HepG2 (cell line): Measurements from ENCODE around the gene HOXA13. TPM values are rescaled to one million over a fixed set of nuclear protein-coding genes. Genes with fewer than 3 reads are reported as not detected.

Experiments used
- ATAC-seq: fragments of 200-7000 bp; cut with Tn5 transposase; 3 replicates; pipeline ENCODE4 v1.9.1; 2020; ENCODE audit warnings: mild to moderate bottlenecking, moderate library complexity
- BruUV-seq: library from RNA; stranded (reverse); fragments of 400-500 nt; replicated peaks from 2 replicates; lab custom pipeline; 2021; lab: Mats Ljungman, UMichigan
- CTCF ChIA-PET: fragments of 300-600 bp; formaldehyde crosslinking; extraction: SDS; loops from one replicate; lab custom pipeline; 2021; ENCODE audit warnings: low total read pairs, inconsistent platforms, low intra/inter-chr PET ratio; lab: Yijun Ruan, JAX
- POLR2A ChIA-PET: fragments of 350-600 bp; sonication (Branson Sonifier 250); formaldehyde crosslinking; loops from one replicate; lab custom pipeline; 2020; ENCODE audit warnings: antibody characterized with exemption, inconsistent platforms; lab: Yijun Ruan, JAX
- DNase-seq: peaks from one replicate; pipeline ENCODE4 v3.0.0-alpha.2; 2015; ENCODE audit warnings: low spot score
- FAIRE-seq: peaks from 3 replicates; lab custom pipeline; 2011; peaks lifted over from hg19 to GRCh38; lab: Jason Lieb, UNC
- H2AFZ ChIP-seq: one replicate; pipeline ENCODE4 v1.6.1; 2011; ENCODE audit warnings: low read length, inconsistent platforms
- H3K27ac ChIP-seq: fragments of 300-600 bp; 3 replicates; pipeline ENCODE4 v1.8.0; 2011; ENCODE audit warnings: mixed run types, mild to moderate bottlenecking, mixed read lengths, low read length, inconsistent platforms; ENCODE audit not compliant: insufficient read depth; ENCODE audit errors: extremely low read length
- H3K27me3 ChIP-seq, 2 experiments: fragments of 200-600 bp in 1 of 2; 2 replicates in 1 of 2; 3 replicates in 1 of 2; pipeline versions ENCODE4 v1.6.0 to v1.8.0; 2011; ENCODE audit warnings: low read length in 2 of 2, mild to moderate bottlenecking in 2 of 2, moderate library complexity in 2 of 2, inconsistent platforms in 1 of 2; ENCODE audit not compliant: insufficient read depth in 2 of 2, control insufficient read depth in 1 of 2
- H3K36me3 ChIP-seq, 2 experiments: fragments of 200-600 bp in 1 of 2; replicated peaks in 1 of 2; 2 replicates in 1 of 2; 3 replicates in 1 of 2; pipeline versions ENCODE4 v1.5.1 to v1.8.0; 2011; ENCODE audit warnings: low read length in 2 of 2, inconsistent platforms in 1 of 2; ENCODE audit not compliant: insufficient read depth in 2 of 2, control insufficient read depth in 1 of 2
- H3K4me1 ChIP-seq: 2 replicates; pipeline ENCODE4 v1.5.1; 2012; ENCODE audit warnings: low read length, inconsistent platforms; ENCODE audit not compliant: insufficient read depth
- H3K4me2 ChIP-seq: 2 replicates; pipeline ENCODE4 v1.6.0; 2011; ENCODE audit warnings: low read depth, low read length, inconsistent platforms
- H3K4me3 ChIP-seq, 3 experiments: fragments of 200-600 bp in 1 of 3; sonication (generic), shearing (Covaris generic) in 1 of 3; replicated peaks in 1 of 3; 2 replicates each; pipeline ENCODE4 v1.5.1; 2011 to 2016; ENCODE audit warnings: low read length in 3 of 3, inconsistent platforms in 2 of 3, low read depth in 2 of 3, mild to moderate bottlenecking in 2 of 3, control low read depth in 1 of 3, mixed read lengths in 1 of 3; ENCODE audit not compliant: insufficient read depth in 1 of 3
- H3K79me2 ChIP-seq: one replicate; pipeline ENCODE4 v1.6.1; 2011; ENCODE audit warnings: low read length, inconsistent platforms; ENCODE audit not compliant: insufficient read depth
- H3K9ac ChIP-seq: 2 replicates; pipeline ENCODE4 v1.6.0; 2011; ENCODE audit warnings: mild to moderate bottlenecking, low read depth, low read length, inconsistent platforms; ENCODE audit not compliant: insufficient read depth
- H3K9me3 ChIP-seq: 2 replicates; pipeline ENCODE4 v1.5.1; 2012; ENCODE audit warnings: mild to moderate bottlenecking, low read length
- H4K20me1 ChIP-seq: 2 replicates; pipeline ENCODE4 v1.6.0; 2011; ENCODE audit warnings: inconsistent platforms, mild to moderate bottlenecking, low read length, moderate library complexity; ENCODE audit not compliant: insufficient read depth
- GABPB1 ChIP-seq: IDR thresholded peaks from 2 replicates; pipeline ENCODE4 v1.6.1; 2016; ENCODE audit warnings: mild to moderate bottlenecking, missing genetic modification reagents, moderate library complexity, missing compliant biosample characterization
- MED1 ChIP-seq: sonication (generic); formaldehyde crosslinking; IDR thresholded peaks from 2 replicates; pipeline ENCODE4 v1.4.0; 2020; ENCODE audit warnings: missing genetic modification reagents
- NFAT5 ChIP-seq: sonication (generic); formaldehyde crosslinking; IDR thresholded peaks from 2 replicates; pipeline ENCODE4 v1.4.0; 2020; ENCODE audit warnings: missing genetic modification reagents
- SYNCRIP ChIP-seq: fragments of 200-400 bp; formaldehyde crosslinking; IDR thresholded peaks from 2 replicates; pipeline ENCODE4 v1.6.1; 2018; ENCODE audit warnings: mild to moderate bottlenecking, low read depth, low read length; ENCODE audit not compliant: insufficient read depth
- ZBTB39 ChIP-seq: sonication (generic); formaldehyde crosslinking; IDR thresholded peaks from 2 replicates; pipeline ENCODE4 v1.5.0; 2020; ENCODE audit warnings: missing genetic modification reagents
- ZNF207 ChIP-seq: fragments of 450-650 bp; IDR thresholded peaks from 2 replicates; pipeline ENCODE4 v1.6.1; 2016; ENCODE audit warnings: antibody characterized with exemption, borderline replicate concordance
- ZNF503 ChIP-seq: sonication (generic); formaldehyde crosslinking; IDR thresholded peaks from 2 replicates; pipeline ENCODE4 v1.4.0; 2020; ENCODE audit warnings: missing genetic modification reagents
- ZNF800 ChIP-seq: sonication (generic); formaldehyde crosslinking; IDR thresholded peaks from 2 replicates; pipeline ENCODE4 v1.4.0; 2020; ENCODE audit warnings: missing genetic modification reagents
- WGBS: methylation state at CpG from one replicate; pipeline ENCODE4 v1.1.6; 2017; ENCODE audit warnings: low lambda C conversion rate; 5-methylcytosine and 5-hydroxymethylcytosine counted together
- in situ Hi-C: cut with HindIII; loops from 2 replicates; pipeline ENCODE4 v1.10.0; 2017; ENCODE audit warnings: low pct_unique_long_range_greater_than_20kb; ENCODE audit not compliant: extremely low pct_ligation_motif_present
- intact Hi-C: fragments of 100-400 bp; cut with micrococcal nuclease; formaldehyde crosslinking; loops from one replicate; pipeline ENCODE4 v1.10.0; 2022; ENCODE audit not compliant: unreplicated experiment
- polyA plus RNA-seq, 8 experiments: library from polyadenylated mRNA; depleted of rRNA in 3 of 8; stranded (reverse) in 7 of 8; unstranded in 1 of 8; fragments of >200 nt; fragmentation: Illumina TruSeq in 4 of 8; extraction: Trizol in 4 of 8; gene quantifications; 2 replicates each; pipeline versions ENCODE4 v1.2.1 to v1.2.3, GENCODE V29; 2011 to 2016; ENCODE audit warnings: low read depth in 4 of 8, missing spikeins in 1 of 8, mixed read lengths in 1 of 8; ENCODE audit not compliant: insufficient read depth in 1 of 8
- total RNA-seq, 5 experiments: library from RNA; depleted of rRNA; stranded (reverse); fragments of >200 nt; fragmentation: Illumina TruSeq; extraction: Trizol; gene quantifications; 2 replicates each; pipeline ENCODE4 v1.2.3, GENCODE V29; 2016; ENCODE audit warnings: low read depth in 1 of 5

HOXA13 gene
- total and polyA plus RNA-seq, 2 of the 13 experiments (the other 11 are each of a cell fraction or from before 2014, with no cell fraction given): 0.01 to 0.04 TPM

- Histone ChIP-seq H3K27ac (no peak within 1 kb of the TSS), H3K79me2 (peaks cover 5% of the 10 kb centered on the region), H3K4me1 (peaks cover 36% of the 10 kb centered on the region), H3K9ac (no peak within 1 kb of the TSS), H3K4me2 (peak within 1 kb of the TSS; percentile 88), H2AFZ (no peak within 1 kb of the TSS), H3K27me3 (peaks cover 0 to 13% of the 10 kb centered on the region in 2 experiments; a peak in 2 of 5 replicates), H3K36me3 (no peaks in the 10 kb centered on the region; a peak in 2 of 5 replicates), H3K9me3 (no peaks in the 10 kb centered on the region), H4K20me1 (no peaks in the 10 kb centered on the region), H3K4me3 (peak within 1 kb of the TSS in 2 of 3 experiments; percentile 80 to 88; a peak in 2 of 6 replicates)
- 95% methylated on average over 37 of the region's 63 CpGs for WGBS
- ChIA-PET POLR2A (no interaction called here), CTCF (no interaction called here)
- DNase-seq: no peak
- no peak for FAIRE-seq
- ATAC-seq: no peak
- in situ Hi-C loops (no loop called here), intact Hi-C loops (no loop called here)
- no TSS peak for BruUV-seq
- TF ChIP-seq MED1 (no peak), GABPB1 (CRISPR knock-in tag) (no peak), ZNF800 (no peak), ZNF207 (no peak), SYNCRIP (no peak), ZNF503 (CRISPR knock-in tag) (no peak), NFAT5 (CRISPR knock-in tag) (no peak), ZBTB39 (no peak)
These were observed 52.5 kb downstream of the HOXA13 start, which contains the start of gene HOXA6 for GRCh38 chr7:27147199-27148030. HOXA6 (minus strand) TSS chr7:27147774; CDS start chr7:27147749, 25 bp downstream.
